Dendritic cell treated with granulocyte-macrophage colony-stimulating factor and Interleukin-4, amounts not matched to agents 40 ng/mL and 50 ng/mL, for 4 days (primary cell): ENCODE measurements around the gene DST.

ENCODE experiments used
- H3K27ac Mint-ChIP-seq: one replicate; pipeline ENCODE4 v1.8.0; 2022; ENCODE audit warnings: mild to moderate bottlenecking, mixed read lengths
- H3K27me3 Mint-ChIP-seq: one replicate; pipeline ENCODE4 v1.8.0; 2022; ENCODE audit warnings: mild to moderate bottlenecking, mixed read lengths
- H3K36me3 Mint-ChIP-seq: one replicate; pipeline ENCODE4 v1.8.0; 2022; ENCODE audit warnings: low read depth, mixed read lengths
- H3K4me1 Mint-ChIP-seq: one replicate; pipeline ENCODE4 v1.8.0; 2022; ENCODE audit warnings: low read depth, mixed read lengths
- H3K4me3 Mint-ChIP-seq: one replicate; pipeline ENCODE4 v1.8.0; 2022; ENCODE audit warnings: mild to moderate bottlenecking, moderate library complexity, mixed read lengths
- H3K9me3 Mint-ChIP-seq: one replicate; pipeline ENCODE4 v1.8.0; 2022; ENCODE audit warnings: mixed read lengths
- intact Hi-C: fragments of 100-400 bp; cut with micrococcal nuclease; formaldehyde crosslinking; loops from one replicate; pipeline ENCODE4 v1.15.0; 2022

DST gene

DNA sequence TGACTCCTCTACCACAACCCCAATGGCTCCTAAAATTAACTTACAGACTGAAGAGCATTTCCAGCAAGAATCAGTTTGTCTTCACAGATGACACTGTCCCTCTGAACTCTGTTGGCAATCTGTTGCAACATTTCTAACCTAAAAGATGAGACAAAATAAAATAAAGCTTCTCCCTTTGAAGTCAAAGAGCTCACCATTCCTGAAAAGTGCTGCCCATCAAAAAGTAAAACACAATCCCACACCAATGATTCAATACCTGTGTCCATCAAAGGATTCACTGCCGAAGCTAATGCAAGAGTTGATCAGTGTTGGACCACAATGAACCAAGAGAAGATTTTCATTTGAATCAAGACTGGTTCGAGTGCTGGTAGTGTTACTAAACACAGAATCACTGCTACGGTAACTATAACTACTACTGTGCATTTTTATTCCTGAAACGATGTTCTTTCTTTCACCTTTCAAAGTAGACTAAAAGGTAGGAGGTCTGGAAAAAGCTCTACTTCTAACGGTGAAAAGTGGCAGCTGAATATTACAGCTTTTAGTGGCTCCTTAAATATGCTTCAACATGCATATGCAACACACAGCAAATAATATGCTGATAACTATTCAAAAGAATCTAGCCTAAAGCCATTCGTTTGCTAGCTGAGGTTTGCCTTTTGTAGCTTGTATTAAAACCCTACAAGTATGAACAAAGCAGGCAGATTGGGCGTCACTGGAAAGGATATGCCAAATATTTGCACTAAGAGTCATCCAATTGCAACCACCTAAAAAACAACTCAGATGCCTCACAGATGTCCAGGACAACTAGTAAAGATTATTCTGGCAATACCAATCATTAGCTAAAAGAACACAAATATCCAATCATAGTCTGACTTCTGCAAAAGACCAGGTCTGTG, at the start of gene DST:
TSS of gene DST (minus strand) at position 524 of the 896 bp plus-strand sequence.
- no peaks in the 10 kb centered on the region for H3K27me3 Mint-ChIP-seq
- H3K4me3 Mint-ChIP-seq, result no peak within 1 kb of the TSS
- peaks cover 28% of the 10 kb centered on the region for H3K36me3 Mint-ChIP-seq
- no peaks in the 10 kb centered on the region for H3K9me3 Mint-ChIP-seq
- H3K27ac Mint-ChIP-seq, result no peak within 1 kb of the TSS
- no peaks in the 10 kb centered on the region for H3K4me1 Mint-ChIP-seq
- intact Hi-C loops, result no loop called here

- H3K27me3 Mint-ChIP-seq, result no peaks in the 10 kb centered on the region
- intact Hi-C loops, result no loop called here
- H3K27ac Mint-ChIP-seq, result no peak overlapping the region
- H3K36me3 Mint-ChIP-seq, result peaks cover 13% of the 10 kb centered on the region
- peaks cover 22% of the 10 kb centered on the region for H3K4me1 Mint-ChIP-seq
- no peaks in the 10 kb centered on the region for H3K9me3 Mint-ChIP-seq
- H3K4me3 Mint-ChIP-seq, result no peak overlapping the region
Observed at GRCh38 chr6:56691814-56692213, 49.1 kb upstream of the DST start.

DNA sequence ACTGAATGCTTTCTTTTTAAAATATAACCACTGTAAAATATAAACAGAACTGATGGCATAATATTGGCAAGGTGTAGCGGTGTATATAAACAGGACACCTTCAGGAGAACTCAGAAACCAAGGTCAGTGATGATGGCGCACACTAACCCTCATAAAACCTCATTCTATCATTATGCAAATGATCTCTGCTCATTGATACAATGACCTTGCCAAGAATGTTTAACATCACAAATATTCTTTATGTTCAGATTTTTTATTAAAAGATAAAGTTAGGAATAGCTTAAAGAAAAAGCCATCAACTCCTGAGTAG, 48.6 kb upstream of the DST start:
- Mint-ChIP-seq H3K36me3 (peaks cover 8% of the 10 kb centered on the region), H3K4me3 (no peak overlapping the region), H3K27me3 (no peaks in the 10 kb centered on the region), H3K27ac (no peak overlapping the region), H3K4me1 (peaks cover 22% of the 10 kb centered on the region), H3K9me3 (no peaks in the 10 kb centered on the region)
- intact Hi-C loops, result no loop called here

- no peaks in the 10 kb centered on the region for H3K27me3 Mint-ChIP-seq
- no peak overlapping the region for H3K27ac Mint-ChIP-seq
- intact Hi-C loops, result no loop called here
- no peaks in the 10 kb centered on the region for H3K9me3 Mint-ChIP-seq
- peaks cover 8% of the 10 kb centered on the region for H3K36me3 Mint-ChIP-seq
- H3K4me1 Mint-ChIP-seq, result peaks cover 22% of the 10 kb centered on the region
- H3K4me3 Mint-ChIP-seq, result no peak overlapping the region
Observed at GRCh38 chr6:56690519-56691285, 48.0 kb upstream of the DST start.

GRCh38 chr6:56689663-56690062, 47.0 kb upstream of the DST start:
- H3K4me1 Mint-ChIP-seq, result peaks cover 13% of the 10 kb centered on the region

GRCh38 chr6:56689114-56689513, 46.4 kb upstream of the DST start:
- intact Hi-C loops, result no loop called here
- Mint-ChIP-seq H3K4me1 (peaks cover 13% of the 10 kb centered on the region), H3K36me3 (no peaks in the 10 kb centered on the region), H3K9me3 (no peaks in the 10 kb centered on the region), H3K27me3 (no peaks in the 10 kb centered on the region), H3K4me3 (no peak overlapping the region), H3K27ac (no peak overlapping the region)

More at GRCh38 chr6:56689663-56690062, 47.0 kb upstream of the DST start:
- Mint-ChIP-seq H3K4me3 (no peak overlapping the region), H3K27ac (no peak overlapping the region), H3K27me3 (no peaks in the 10 kb centered on the region), H3K36me3 (no peaks in the 10 kb centered on the region), H3K9me3 (no peaks in the 10 kb centered on the region)
- intact Hi-C loops, result no loop called here

DNA sequence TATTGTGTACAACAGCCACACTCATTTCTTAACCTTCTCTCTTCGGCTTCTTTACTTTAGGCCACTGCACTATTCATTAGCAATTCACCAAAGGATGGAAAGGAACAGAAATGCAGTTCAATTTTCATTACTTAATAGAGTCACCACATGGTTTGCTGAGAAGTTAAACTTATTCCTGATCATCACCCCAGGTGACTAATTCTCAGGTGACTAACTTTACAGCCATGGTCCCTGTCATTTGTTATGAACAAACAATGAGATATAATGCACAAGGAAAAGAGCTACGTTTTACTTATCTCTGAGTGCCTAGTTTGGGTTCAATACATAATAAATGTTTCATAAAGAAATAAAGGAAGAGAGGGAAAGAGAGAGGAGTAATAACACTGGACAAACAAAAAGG, 45.8 kb upstream of the DST start:
- Mint-ChIP-seq H3K4me3 (no peak overlapping the region), H3K4me1 (peaks cover 13% of the 10 kb centered on the region), H3K27me3 (no peaks in the 10 kb centered on the region), H3K9me3 (no peaks in the 10 kb centered on the region), H3K27ac (no peak overlapping the region), H3K36me3 (no peaks in the 10 kb centered on the region)
- intact Hi-C loops, result no loop called here

- Mint-ChIP-seq H3K9me3 (no peaks in the 10 kb centered on the region), H3K27ac (no peak overlapping the region), H3K36me3 (no peaks in the 10 kb centered on the region), H3K4me3 (no peak overlapping the region), H3K4me1 (peaks cover 5% of the 10 kb centered on the region), H3K27me3 (no peaks in the 10 kb centered on the region)
- intact Hi-C loops, result no loop called here
Observed at GRCh38 chr6:56687551-56687950, 44.9 kb upstream of the DST start.

- Mint-ChIP-seq H3K27ac (no peak overlapping the region), H3K4me3 (no peak overlapping the region), H3K36me3 (no peaks in the 10 kb centered on the region), H3K27me3 (no peaks in the 10 kb centered on the region), H3K9me3 (no peaks in the 10 kb centered on the region), H3K4me1 (no peaks in the 10 kb centered on the region)
- intact Hi-C loops, result no loop called here
Observed at GRCh38 chr6:56686429-56686828, 43.7 kb upstream of the DST start.

- H3K4me3 Mint-ChIP-seq, result no peak overlapping the region
- no peaks in the 10 kb centered on the region for H3K36me3 Mint-ChIP-seq
- H3K4me1 Mint-ChIP-seq, result no peaks in the 10 kb centered on the region
- intact Hi-C loops, result no loop called here
- H3K27me3 Mint-ChIP-seq, result no peaks in the 10 kb centered on the region
- no peak overlapping the region for H3K27ac Mint-ChIP-seq
- H3K9me3 Mint-ChIP-seq, result no peaks in the 10 kb centered on the region
Observed at GRCh38 chr6:56685994-56686393, 43.3 kb upstream of the DST start.

DNA sequence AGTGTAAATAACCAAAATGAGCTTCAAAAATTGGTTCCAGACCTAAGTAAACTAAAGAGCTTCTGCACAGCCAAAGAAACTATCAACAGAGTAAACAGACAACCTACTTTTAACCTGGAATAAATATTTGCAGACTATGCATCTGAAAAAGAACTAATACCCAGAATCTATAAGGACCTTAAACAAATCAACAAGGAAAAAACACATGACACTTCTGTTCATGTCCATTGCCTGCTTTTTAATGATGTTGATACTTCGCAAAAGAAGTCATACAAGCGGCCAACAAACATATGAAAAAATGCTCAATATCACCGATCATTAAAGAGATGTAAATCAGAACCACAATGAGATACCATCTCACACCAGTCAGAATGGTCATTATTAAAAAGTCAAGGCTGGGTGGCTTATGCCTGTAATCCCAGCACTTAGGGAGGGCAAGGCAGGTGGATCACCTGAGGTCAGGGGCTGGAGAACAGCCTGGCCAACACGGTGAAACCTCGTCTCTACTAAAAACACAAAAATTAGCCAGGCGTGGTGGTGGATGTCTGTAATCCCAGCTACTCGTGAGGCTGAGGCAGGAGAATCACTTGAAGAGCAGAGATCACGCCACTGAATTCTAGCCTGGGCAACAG, 42.5 kb upstream of the DST start:
- intact Hi-C loops, result no loop called here
- Mint-ChIP-seq H3K4me3 (no peak overlapping the region), H3K27me3 (no peaks in the 10 kb centered on the region), H3K9me3 (no peaks in the 10 kb centered on the region), H3K36me3 (no peaks in the 10 kb centered on the region), H3K4me1 (no peaks in the 10 kb centered on the region), H3K27ac (no peak overlapping the region)

- intact Hi-C loops, result no loop called here
Observed at GRCh38 chr6:56684342-56685101, 41.8 kb upstream of the DST start.

DNA sequence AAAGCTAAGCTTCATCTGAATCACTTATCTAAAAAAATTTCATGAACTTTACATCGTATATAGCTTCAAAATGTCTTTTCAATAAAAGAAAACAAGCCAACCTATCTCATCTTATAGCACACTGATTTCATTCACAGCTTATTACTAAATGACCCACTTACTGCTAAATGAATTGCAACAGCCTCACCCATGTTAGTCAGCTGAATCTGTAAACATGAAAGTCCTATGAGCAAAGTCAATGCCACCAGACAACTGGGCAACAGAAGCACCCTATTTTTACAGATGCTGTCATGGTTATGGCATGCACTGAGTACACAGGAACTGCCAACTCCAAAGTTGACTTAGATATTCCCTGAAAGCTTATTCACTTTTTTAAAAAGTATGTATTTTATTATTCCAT, 41.2 kb upstream of the DST start:
- H3K27ac Mint-ChIP-seq, result no peak overlapping the region
- H3K4me1 Mint-ChIP-seq, result no peaks in the 10 kb centered on the region
- intact Hi-C loops, result no loop called here
- no peaks in the 10 kb centered on the region for H3K27me3 Mint-ChIP-seq
- H3K4me3 Mint-ChIP-seq, result no peak overlapping the region
- no peaks in the 10 kb centered on the region for H3K9me3 Mint-ChIP-seq
- H3K36me3 Mint-ChIP-seq, result no peaks in the 10 kb centered on the region

More at GRCh38 chr6:56684342-56685101, 41.8 kb upstream of the DST start:
- no peaks in the 10 kb centered on the region for H3K9me3 Mint-ChIP-seq
- H3K4me3 Mint-ChIP-seq, result no peak overlapping the region
- no peaks in the 10 kb centered on the region for H3K27me3 Mint-ChIP-seq
- no peaks in the 10 kb centered on the region for H3K36me3 Mint-ChIP-seq
- no peaks in the 10 kb centered on the region for H3K4me1 Mint-ChIP-seq
- H3K27ac Mint-ChIP-seq, result no peak overlapping the region

DNA sequence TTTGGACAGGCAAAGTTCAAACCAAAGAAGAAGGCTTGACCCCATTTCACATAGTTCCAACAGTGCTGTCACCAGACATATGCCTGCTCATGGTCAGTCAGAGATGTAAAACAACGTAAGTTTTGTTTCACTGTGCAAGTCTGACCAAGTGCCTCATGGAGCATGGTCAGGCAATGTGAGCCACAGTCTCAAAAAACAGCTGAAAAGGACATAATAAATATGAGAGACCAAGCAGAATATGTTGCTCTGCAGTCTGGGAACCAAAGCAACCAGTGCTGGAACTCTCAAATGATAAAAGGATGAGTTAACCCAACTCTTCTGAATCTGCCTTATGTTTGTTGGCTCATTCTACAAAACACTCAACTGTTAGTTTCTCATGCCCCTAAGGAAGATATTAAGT, 39.9 kb upstream of the DST start:
- H3K4me3 Mint-ChIP-seq, result no peak overlapping the region
- no peaks in the 10 kb centered on the region for H3K36me3 Mint-ChIP-seq
- no peaks in the 10 kb centered on the region for H3K4me1 Mint-ChIP-seq
- H3K9me3 Mint-ChIP-seq, result no peaks in the 10 kb centered on the region
- no peaks in the 10 kb centered on the region for H3K27me3 Mint-ChIP-seq
- intact Hi-C loops, result no loop called here
- no peak overlapping the region for H3K27ac Mint-ChIP-seq
